ENCODE measurements around the gene SCRN1. TPM values are rescaled to one million over a fixed set of nuclear protein-coding genes. Genes with fewer than 3 reads are reported as not detected.

The SCRN1 gene
- total RNA-seq, 2 donors from 2014 or later, result 110 to 112 TPM

- WGBS, 2 experiments (ENCODE audit: insufficient coverage in 1 of 2, insufficient read length in 1 of 2), result 92 to 93% methylated on average over 13 of the region's 13 CpGs
- H3K27ac Mint-ChIP-seq, result no peak overlapping the region
- H3K36me3 Mint-ChIP-seq (ENCODE audit: low read depth), result no peaks in the 10 kb centered on the region
Measured at GRCh38 chr7:29875741-29876140, 113.9 kb downstream of the SCRN1 start.

GRCh38 chr7:29873644-29874294, 115.8 kb downstream of the SCRN1 start:
- no peaks in the 10 kb centered on the region for H3K27me3 ChIP-seq (ENCODE audit: control insufficient read depth, insufficient read depth, low read length, poor library complexity, severe bottlenecking)
- no peak for TF ChIP-seq CTCF (conservative IDR thresholded peaks at IDR 0.05)
- H3K9me3 ChIP-seq (ENCODE audit: control insufficient read depth, low read length), result no peaks in the 10 kb centered on the region
- no peaks in the 10 kb centered on the region for H3K36me3 ChIP-seq (ENCODE audit: control insufficient read depth, insufficient read depth, low read length)
- Mint-ChIP-seq H3K27ac (no peak overlapping the region), H3K36me3 (ENCODE audit: low read depth) (no peaks in the 10 kb centered on the region), H3K9me3 (no peaks in the 10 kb centered on the region), H3K4me1 (peaks cover 2% of the 10 kb centered on the region), H3K27me3 (ENCODE audit: insufficient read depth) (no peaks in the 10 kb centered on the region), H3K4me3 (no peak overlapping the region)
- no peak overlapping the region for H3K27ac ChIP-seq (ENCODE audit: low read depth, low read length)
- 93 to 100% methylated on average over 4 of the region's 4 CpGs for WGBS, 2 experiments (ENCODE audit: insufficient coverage in 1 of 2, insufficient read length in 1 of 2)
- no peak overlapping the region for H3K4me3 ChIP-seq (ENCODE audit: low read length)
- DNase-seq, result no peak
- no peak overlapping the region for H3K9ac ChIP-seq (ENCODE audit: extremely low read depth, low read length, poor library complexity, severe bottlenecking)
- no peaks in the 10 kb centered on the region for H3K4me1 ChIP-seq (ENCODE audit: control insufficient read depth, insufficient read depth, low read length)

More at GRCh38 chr7:29875741-29876140, 113.9 kb downstream of the SCRN1 start:
- no peaks in the 10 kb centered on the region for H3K9me3 ChIP-seq (ENCODE audit: control insufficient read depth, low read length)
- no peaks in the 10 kb centered on the region for H3K9me3 Mint-ChIP-seq
- DNase-seq, result no peak
- no peak overlapping the region for H3K27ac ChIP-seq (ENCODE audit: low read depth, low read length)
- H3K4me1 Mint-ChIP-seq, result peaks cover 4% of the 10 kb centered on the region
- H3K27me3 ChIP-seq (ENCODE audit: control insufficient read depth, insufficient read depth, low read length, poor library complexity, severe bottlenecking), result no peaks in the 10 kb centered on the region
- H3K4me3 ChIP-seq (ENCODE audit: low read length), result no peak overlapping the region
- no peaks in the 10 kb centered on the region for H3K27me3 Mint-ChIP-seq (ENCODE audit: insufficient read depth)
- H3K4me1 ChIP-seq (ENCODE audit: control insufficient read depth, insufficient read depth, low read length), result no peaks in the 10 kb centered on the region
- no peaks in the 10 kb centered on the region for H3K36me3 ChIP-seq (ENCODE audit: control insufficient read depth, insufficient read depth, low read length)
- H3K4me3 Mint-ChIP-seq, result no peak overlapping the region
- no peak for TF ChIP-seq CTCF (conservative IDR thresholded peaks at IDR 0.05)
- H3K9ac ChIP-seq (ENCODE audit: extremely low read depth, low read length, poor library complexity, severe bottlenecking), result no peak overlapping the region

- H3K4me1 Mint-ChIP-seq, result no peaks in the 10 kb centered on the region
- Histone ChIP-seq H3K27me3 (ENCODE audit: control insufficient read depth, insufficient read depth, low read length, poor library complexity, severe bottlenecking) (no peaks in the 10 kb centered on the region), H3K36me3 (ENCODE audit: control insufficient read depth, insufficient read depth, low read length) (no peaks in the 10 kb centered on the region), H3K4me3 (ENCODE audit: low read length) (no peak overlapping the region), H3K9ac (ENCODE audit: extremely low read depth, low read length, poor library complexity, severe bottlenecking) (no peak overlapping the region), H3K27ac (ENCODE audit: low read depth, low read length) (no peak overlapping the region), H3K9me3 (ENCODE audit: control insufficient read depth, low read length) (no peaks in the 10 kb centered on the region), H3K4me1 (ENCODE audit: control insufficient read depth, insufficient read depth, low read length) (no peaks in the 10 kb centered on the region)
- H3K27ac Mint-ChIP-seq, result no peak overlapping the region
- H3K9me3 Mint-ChIP-seq, result no peaks in the 10 kb centered on the region
- H3K27me3 Mint-ChIP-seq (ENCODE audit: insufficient read depth), result no peaks in the 10 kb centered on the region
- WGBS, 2 experiments (ENCODE audit: insufficient coverage in 1 of 2, insufficient read length in 1 of 2), result 90% methylated on average over 5 of the region's 5 CpGs; no CpG with 5 or more reads in 1 of the 2 experiments
- no peak for TF ChIP-seq CTCF (conservative IDR thresholded peaks at IDR 0.05)
- H3K4me3 Mint-ChIP-seq, result no peak overlapping the region
- no peak for DNase-seq
- H3K36me3 Mint-ChIP-seq (ENCODE audit: low read depth), result no peaks in the 10 kb centered on the region
Measured at GRCh38 chr7:29871787-29872398, 117.7 kb downstream of the SCRN1 start.

Other genes with a start within 250 kb of the SCRN1 start
- gene WIPF3, start 183.3 kb downstream of the SCRN1 start, total RNA-seq, result 1 to 10 TPM; 5.2 to 7.2 TPM
- gene FKBP14, start 36.9 kb upstream of the SCRN1 start, total RNA-seq, result 10 to 100 TPM; 15.1 to 24.8 TPM
- 10 to 100 TPM; 37.7 to 42.2 TPM for gene PLEKHA8, start 38.6 kb upstream of the SCRN1 start, total RNA-seq
- gene MTURN, start 145.2 kb upstream of the SCRN1 start, total RNA-seq, result 10 to 100 TPM; 11.2 to 12.1 TPM

Measured in endodermal cell (in vitro differentiated cells).